Activated CD8-positive, alpha-beta T cell treated with anti-CD3 and anti-CD28 coated beads, Interleukin-2, amount 10 ng/mL, durations not matched to agents 7 days and 5 days (primary cell): Measurements from ENCODE around the gene SF3B3. TPM values are rescaled to one million over a fixed set of nuclear protein-coding genes. Genes with fewer than 3 reads are reported as not detected.

Experiments
- ATAC-seq: fragments of 150-1000 bp; cut with Tn5 transposase; one replicate; pipeline ENCODE4 v1.10.0; 2021; ENCODE audit warnings: moderate library complexity
- CTCF ChIA-PET: fragments of 350-600 bp; sonication (Branson Sonifier 250); formaldehyde crosslinking; loops from one replicate; lab custom pipeline; 2021; ENCODE audit warnings: antibody characterized with exemption; lab: Charles Lee
- POLR2A ChIA-PET: fragments of 350-600 bp; sonication (Branson Sonifier 250); formaldehyde crosslinking; loops from one replicate; lab custom pipeline; 2021; ENCODE audit warnings: antibody characterized with exemption; lab: Charles Lee
- DNase-seq: peaks from one replicate; pipeline ENCODE4 v3.0.0-alpha.2; 2020
- H3K27ac Mint-ChIP-seq: one replicate; pipeline ENCODE4 v1.8.0; 2021; ENCODE audit warnings: mild to moderate bottlenecking, mixed read lengths
- H3K27me3 Mint-ChIP-seq: one replicate; pipeline ENCODE4 v1.8.0; 2021; ENCODE audit warnings: low read depth, mixed read lengths
- H3K36me3 Mint-ChIP-seq: one replicate; pipeline ENCODE4 v1.8.0; 2021; ENCODE audit warnings: low read depth, mixed read lengths
- H3K4me1 Mint-ChIP-seq: one replicate; pipeline ENCODE4 v1.8.0; 2021; ENCODE audit warnings: low read depth, mixed read lengths
- H3K4me3 Mint-ChIP-seq: one replicate; pipeline ENCODE4 v1.8.0; 2021; ENCODE audit warnings: mild to moderate bottlenecking, mixed read lengths
- H3K9me3 Mint-ChIP-seq: one replicate; pipeline ENCODE4 v1.8.0; 2022; ENCODE audit warnings: mixed read lengths; ENCODE audit not compliant: insufficient read depth
- total RNA-seq, 2 experiments: library from RNA; stranded (reverse); gene quantifications; one replicate each; pipeline ENCODE4 v1.2.3, GENCODE V29; 2021

Gene SF3B3
- total RNA-seq, result 100 to 1,000 TPM; 399 to 420 TPM

DNA sequence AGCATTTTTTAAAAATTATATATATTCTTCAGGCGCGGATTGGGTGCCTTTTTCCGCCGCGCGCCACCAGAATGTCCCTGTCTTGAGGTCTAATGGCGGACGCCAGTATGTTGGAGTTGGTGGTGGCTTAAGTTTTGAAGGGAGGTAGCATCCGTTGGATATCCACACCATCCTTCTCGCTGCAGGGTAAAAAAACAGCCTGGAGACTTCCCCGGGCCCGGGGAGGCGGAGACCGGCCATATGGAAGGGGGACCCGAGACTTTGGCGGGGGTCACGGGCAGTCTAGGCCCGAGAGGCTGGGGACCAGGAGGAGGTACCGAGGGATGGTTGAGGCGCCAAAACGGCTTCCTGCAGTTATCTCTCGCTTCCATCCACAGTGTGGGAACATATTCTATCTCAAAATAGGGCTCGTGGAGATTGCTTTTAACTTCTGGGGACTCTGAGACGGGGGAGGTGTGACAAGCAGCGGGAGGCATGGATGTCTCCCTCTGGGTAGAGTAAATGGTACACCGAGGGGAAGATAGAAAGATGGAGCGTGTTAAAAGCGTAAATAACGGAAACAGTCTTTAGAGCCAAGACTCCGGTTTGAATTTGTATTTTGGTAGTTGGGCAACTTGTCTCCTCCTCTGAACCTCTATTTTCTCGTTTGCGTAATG is at the start of gene SF3B3:
SF3B3 (plus strand) TSS at position 74 of the 656 bp plus-strand sequence. CDS start 2,841 bp downstream, outside the sequence.
- ATAC-seq (peak; percentile 63), DNase-seq (peak; percentile 80)
- ChIA-PET POLR2A (interaction anchor here (0.8 to 3.2 kb wide), 10 partner anchors 14 to 273 kb away, joined by 3 to 21 read pairs (median 12); partner anchors contain the start of genes AARS1 and DDX19A), CTCF (interaction anchor here (1.0 to 5.0 kb wide), 12 partner anchors 10 to 273 kb away, joined by 3 to 50 read pairs (median 4); partner anchors contain the start of genes DDX19A and EXOSC6)
- no peaks in the 10 kb centered on the region for H3K9me3 Mint-ChIP-seq
- peak within 1 kb of the TSS; percentile 99 for H3K27ac Mint-ChIP-seq
- H3K4me1 Mint-ChIP-seq, result peaks cover 54% of the 10 kb centered on the region
- H3K27me3 Mint-ChIP-seq, result no peaks in the 10 kb centered on the region
- H3K36me3 Mint-ChIP-seq, result peaks cover 64% of the 10 kb centered on the region
- peak within 1 kb of the TSS; percentile 98 for H3K4me3 Mint-ChIP-seq

DNA sequence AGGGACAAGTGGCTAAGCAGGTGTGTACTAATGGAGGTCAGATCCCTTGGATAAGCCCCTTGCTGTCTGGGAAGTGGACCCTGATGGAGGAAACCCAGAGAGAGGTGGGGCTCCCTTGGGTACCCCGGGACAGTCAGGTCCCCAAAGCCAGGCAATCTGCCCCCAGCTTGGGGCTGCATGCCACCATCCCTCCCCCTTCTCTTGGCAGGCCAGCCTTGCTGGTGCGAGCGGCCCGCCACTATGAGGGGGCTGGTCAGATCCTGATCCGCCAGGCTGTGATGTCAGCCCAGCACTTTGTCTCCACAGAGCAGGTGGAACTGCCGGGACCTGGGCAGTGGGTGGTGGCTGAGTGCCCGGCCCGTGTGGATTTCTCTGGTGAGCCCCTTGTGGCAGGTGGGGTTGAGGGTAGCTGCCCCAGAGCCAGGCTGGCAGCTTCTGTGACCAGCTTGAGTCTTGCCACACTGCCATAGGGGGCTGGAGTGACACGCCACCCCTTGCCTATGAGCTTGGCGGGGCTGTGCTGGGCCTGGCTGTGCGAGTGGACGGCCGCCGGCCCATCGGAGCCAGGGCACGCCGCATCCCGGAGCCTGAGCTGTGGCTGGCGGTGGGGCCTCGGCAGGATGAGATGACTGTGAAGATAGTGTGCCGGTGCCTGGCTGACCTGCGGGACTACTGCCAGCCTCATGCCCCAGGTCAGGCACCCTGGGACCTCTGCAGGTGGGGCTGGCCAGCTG is 49.1 kb upstream of the SF3B3 start:
- CTCF ChIA-PET, result interaction anchor here (0.7 to 2.2 kb wide), 5 partner anchors 80 to 129 kb away, joined by 3 to 7 read pairs (median 3); no protein-coding TSS in a partner anchor
- Mint-ChIP-seq H3K27ac (no peak overlapping the region), H3K27me3 (no peaks in the 10 kb centered on the region), H3K9me3 (no peaks in the 10 kb centered on the region), H3K36me3 (peaks cover 5% of the 10 kb centered on the region), H3K4me3 (no peak overlapping the region), H3K4me1 (peaks cover 27% of the 10 kb centered on the region)
- POLR2A ChIA-PET, result interaction anchor here (0.9 kb wide), 1 partner anchor 99 kb away, joined by 3 read pairs; no protein-coding TSS in a partner anchor
- DNase-seq (no peak), ATAC-seq (no peak)

DNA sequence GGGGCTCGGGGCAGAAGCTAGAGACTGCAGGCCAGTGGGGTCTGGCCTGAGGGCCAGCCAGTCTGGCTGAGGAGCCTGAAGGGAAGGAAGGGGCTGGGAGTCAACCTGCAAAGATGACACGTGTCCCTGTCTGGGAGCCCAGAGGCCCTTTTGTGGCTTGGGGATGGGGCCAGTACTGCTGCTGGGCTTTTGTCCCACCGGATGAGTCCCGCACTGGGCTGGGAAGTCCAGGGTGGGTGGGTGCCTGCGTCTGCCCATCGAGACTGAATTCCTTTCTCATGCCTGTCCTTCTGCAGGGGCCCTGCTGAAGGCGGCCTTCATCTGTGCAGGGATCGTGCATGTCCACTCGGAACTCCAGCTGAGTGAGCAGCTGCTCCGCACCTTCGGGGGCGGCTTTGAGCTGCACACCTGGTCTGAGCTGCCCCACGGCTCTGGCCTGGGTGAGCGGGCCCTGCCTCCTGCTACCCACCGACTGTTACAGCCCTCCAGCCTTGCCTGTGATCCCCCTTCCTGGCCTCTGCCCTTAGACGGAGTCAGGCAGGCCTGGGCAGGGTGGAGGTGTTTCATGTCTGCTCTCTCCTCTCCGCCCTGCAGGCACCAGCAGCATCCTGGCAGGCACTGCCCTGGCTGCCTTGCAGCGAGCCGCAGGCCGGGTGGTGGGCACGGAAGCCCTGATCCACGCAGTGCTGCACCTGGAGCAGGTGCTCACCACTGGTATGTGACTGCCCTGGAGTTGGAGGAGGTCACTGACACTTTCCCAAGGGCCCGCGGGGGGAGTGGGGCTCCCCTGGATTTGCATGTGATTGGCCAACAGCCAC is 48.4 kb upstream of the SF3B3 start:
- peaks cover 5% of the 10 kb centered on the region for H3K36me3 Mint-ChIP-seq
- peak overlapping the region; percentile 34 for H3K27ac Mint-ChIP-seq
- ATAC-seq (no peak), DNase-seq (no peak)
- peaks cover 27% of the 10 kb centered on the region for H3K4me1 Mint-ChIP-seq
- ChIA-PET POLR2A (interaction anchor here (0.9 kb wide), 1 partner anchor 100 kb away, joined by 3 read pairs; no protein-coding TSS in a partner anchor), CTCF (interaction anchor here (0.7 to 2.2 kb wide), 3 partner anchors 81 to 105 kb away, joined by 3 to 7 read pairs (median 4); no protein-coding TSS in a partner anchor)
- H3K4me3 Mint-ChIP-seq, result no peak overlapping the region
- H3K27me3 Mint-ChIP-seq, result no peaks in the 10 kb centered on the region
- no peaks in the 10 kb centered on the region for H3K9me3 Mint-ChIP-seq

DNA sequence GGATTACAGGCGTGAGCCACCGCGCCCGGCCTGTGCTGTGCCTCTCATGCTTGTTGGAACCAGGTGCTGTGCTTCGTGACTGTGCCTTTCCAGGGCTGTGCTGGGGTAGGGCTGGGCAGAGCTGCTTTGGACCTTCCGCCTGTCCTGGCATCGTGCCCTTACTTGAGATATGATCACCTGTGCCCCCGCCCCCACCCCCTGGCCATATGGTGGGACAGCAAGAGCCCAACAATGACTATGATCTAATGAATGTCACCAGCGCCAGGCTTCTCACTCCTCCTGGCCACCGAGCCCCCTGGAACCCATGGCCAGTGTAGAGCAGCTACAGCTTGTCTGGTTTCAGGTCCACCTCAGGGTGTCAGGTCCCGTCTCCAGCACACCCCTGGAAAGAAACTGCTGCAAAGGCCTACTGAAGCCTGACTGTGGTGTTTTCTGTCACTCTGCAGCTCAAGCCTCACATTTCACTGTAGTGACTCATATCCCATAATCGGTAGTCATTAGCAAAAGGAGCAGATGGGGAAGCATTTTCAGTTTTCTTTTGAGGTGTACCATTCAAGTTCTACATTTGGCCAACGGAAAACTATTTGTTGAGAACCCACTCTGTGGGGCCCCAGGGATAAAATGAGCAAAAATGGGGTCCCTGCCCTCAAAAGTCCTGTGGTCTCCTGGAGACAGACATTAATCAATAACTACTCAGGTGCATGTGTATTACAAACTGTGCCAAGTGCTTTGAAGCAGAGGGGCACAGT is 47.2 kb upstream of the SF3B3 start:
- ChIA-PET POLR2A (interaction anchor here (1.2 to 1.9 kb wide), 2 partner anchors 47 to 97 kb away, joined by 3 to 6 read pairs; partner anchors contain the start of gene COG4), CTCF (interaction anchor here (0.7 to 1.2 kb wide), 4 partner anchors 8 to 106 kb away, joined by 3 to 5 read pairs (median 3); no protein-coding TSS in a partner anchor)
- peaks cover 27% of the 10 kb centered on the region for H3K4me1 Mint-ChIP-seq
- peak; percentile 64 for ATAC-seq
- peak; percentile 51 for DNase-seq
- H3K27me3 Mint-ChIP-seq, result no peaks in the 10 kb centered on the region
- H3K9me3 Mint-ChIP-seq, result no peaks in the 10 kb centered on the region
- no peak overlapping the region for H3K4me3 Mint-ChIP-seq
- H3K36me3 Mint-ChIP-seq, result peaks cover 12% of the 10 kb centered on the region
- peak overlapping the region; percentile 79 for H3K27ac Mint-ChIP-seq

DNA sequence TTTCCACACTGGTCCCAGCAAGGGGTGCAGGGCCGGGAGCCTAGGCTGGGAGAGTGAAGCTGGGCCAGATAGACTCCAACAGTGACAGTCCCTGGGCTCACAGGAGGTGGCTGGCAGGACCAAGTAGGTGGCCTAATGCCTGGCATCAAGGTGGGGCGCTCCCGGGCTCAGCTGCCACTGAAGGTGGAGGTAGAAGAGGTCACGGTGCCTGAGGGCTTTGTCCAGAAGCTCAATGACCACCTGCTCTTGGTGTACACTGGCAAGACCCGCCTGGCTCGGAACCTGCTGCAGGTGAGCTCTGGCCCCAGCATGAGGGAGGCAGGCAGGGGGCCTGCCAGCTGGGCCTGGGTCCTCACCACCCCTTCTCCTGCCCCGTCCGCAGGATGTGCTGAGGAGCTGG is 45.4 kb upstream of the SF3B3 start:
- Mint-ChIP-seq H3K4me1 (peaks cover 27% of the 10 kb centered on the region), H3K36me3 (peaks cover 12% of the 10 kb centered on the region), H3K4me3 (no peak overlapping the region), H3K27me3 (no peaks in the 10 kb centered on the region), H3K9me3 (no peaks in the 10 kb centered on the region), H3K27ac (peak overlapping the region; percentile 25)
- ChIA-PET POLR2A (interaction anchor here (1.1 to 3.7 kb wide), 3 partner anchors 11 to 124 kb away, joined by 3 to 14 read pairs (median 3); no protein-coding TSS in a partner anchor), CTCF (interaction anchor here (0.7 to 1.8 kb wide), 4 partner anchors 31 to 175 kb away, joined by 3 to 4 read pairs (median 4); no protein-coding TSS in a partner anchor)
- ATAC-seq (no peak), DNase-seq (no peak)

DNA sequence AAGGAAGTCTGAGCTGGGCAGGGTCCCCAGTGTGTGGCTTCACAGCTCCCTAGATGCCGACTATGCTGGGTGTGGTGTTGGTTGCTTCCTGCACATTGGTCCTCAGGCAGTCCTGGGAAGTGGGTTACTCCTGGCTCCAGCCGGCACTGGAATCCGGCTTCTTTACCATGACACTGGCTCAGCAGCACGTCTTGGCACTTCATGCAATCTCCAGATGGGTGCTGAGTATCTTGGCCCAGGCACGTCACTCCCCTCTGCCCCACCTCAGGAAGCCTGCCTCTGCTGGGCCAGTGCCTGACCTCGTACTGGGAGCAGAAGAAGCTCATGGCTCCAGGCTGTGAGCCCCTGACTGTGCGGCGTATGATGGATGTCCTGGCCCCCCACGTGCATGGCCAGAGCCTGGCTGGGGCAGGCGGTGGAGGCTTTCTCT is 44.7 kb upstream of the SF3B3 start:
- peaks cover 16% of the 10 kb centered on the region for H3K36me3 Mint-ChIP-seq
- peaks cover 27% of the 10 kb centered on the region for H3K4me1 Mint-ChIP-seq
- CTCF ChIA-PET, result interaction anchor here (0.7 to 1.8 kb wide), 3 partner anchors 30 to 111 kb away, joined by 3 to 4 read pairs (median 4); no protein-coding TSS in a partner anchor
- no peak overlapping the region for H3K4me3 Mint-ChIP-seq
- ATAC-seq (no peak), DNase-seq (no peak)
- POLR2A ChIA-PET, result interaction anchor here (1.1 to 3.7 kb wide), 4 partner anchors 10 to 132 kb away, joined by 3 to 14 read pairs (median 3); partner anchors contain the start of gene DDX19A
- no peaks in the 10 kb centered on the region for H3K27me3 Mint-ChIP-seq
- no peak overlapping the region for H3K27ac Mint-ChIP-seq
- H3K9me3 Mint-ChIP-seq, result no peaks in the 10 kb centered on the region

DNA sequence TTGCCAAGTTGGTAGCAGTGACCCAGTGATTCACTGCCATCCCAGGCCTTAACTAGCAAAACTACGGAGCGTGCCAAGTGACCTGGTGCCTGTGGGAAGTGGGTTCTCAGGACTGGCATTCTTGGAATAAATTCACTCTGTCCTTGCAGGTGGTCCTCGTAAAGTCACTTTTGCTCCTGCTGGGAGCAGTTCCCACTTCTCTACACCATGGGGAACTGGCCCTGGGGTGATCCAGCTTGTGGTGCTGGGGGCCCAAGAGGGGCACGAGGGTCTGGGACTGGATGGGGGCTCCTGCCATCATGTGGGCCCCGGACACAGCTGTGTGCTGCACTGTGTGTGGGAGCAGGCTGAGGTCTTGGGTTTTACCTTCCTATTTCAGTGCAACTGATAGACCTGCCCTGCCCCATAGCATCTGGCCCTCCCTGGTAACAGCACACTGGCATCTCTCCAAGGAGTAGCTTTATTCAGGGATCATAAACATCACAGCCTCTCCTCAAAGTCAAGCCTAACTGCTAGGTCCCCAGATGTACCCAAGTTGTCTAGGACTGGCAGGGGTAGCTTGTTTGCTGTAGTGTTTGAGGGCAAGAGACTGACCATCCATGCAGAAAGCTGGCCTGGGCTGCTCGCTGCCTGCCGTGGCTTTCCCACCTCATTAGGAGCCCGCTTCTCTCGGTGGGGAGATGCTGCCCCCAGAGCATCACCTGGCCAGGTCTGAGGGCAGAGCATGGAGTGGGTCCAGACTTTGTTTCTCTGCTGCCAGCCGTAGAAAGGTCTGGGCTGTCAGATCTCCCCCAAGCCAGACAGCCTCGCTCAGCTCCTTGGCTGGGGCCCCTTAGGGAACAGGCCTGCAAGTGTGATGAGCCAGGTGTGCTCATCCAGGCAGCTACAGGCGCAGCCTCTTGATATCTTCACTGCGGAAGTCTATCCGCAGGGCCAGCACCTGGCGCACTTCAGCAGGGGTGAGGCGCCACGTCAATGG is 43.2 kb upstream of the SF3B3 start:
- ATAC-seq (no peak), DNase-seq (no peak)
- H3K9me3 Mint-ChIP-seq, result no peaks in the 10 kb centered on the region
- H3K27ac Mint-ChIP-seq, result no peak overlapping the region
- ChIA-PET POLR2A (interaction anchor here (0.7 to 3.7 kb wide), 4 partner anchors 9 to 181 kb away, joined by 3 to 14 read pairs (median 3); partner anchors contain the start of gene DDX19A), CTCF (interaction anchor here (1.0 kb wide), 1 partner anchor 29 kb away, joined by 3 read pairs; no protein-coding TSS in a partner anchor)
- no peak overlapping the region for H3K4me3 Mint-ChIP-seq
- no peaks in the 10 kb centered on the region for H3K27me3 Mint-ChIP-seq
- H3K4me1 Mint-ChIP-seq, result peaks cover 27% of the 10 kb centered on the region
- peaks cover 21% of the 10 kb centered on the region for H3K36me3 Mint-ChIP-seq

DNA sequence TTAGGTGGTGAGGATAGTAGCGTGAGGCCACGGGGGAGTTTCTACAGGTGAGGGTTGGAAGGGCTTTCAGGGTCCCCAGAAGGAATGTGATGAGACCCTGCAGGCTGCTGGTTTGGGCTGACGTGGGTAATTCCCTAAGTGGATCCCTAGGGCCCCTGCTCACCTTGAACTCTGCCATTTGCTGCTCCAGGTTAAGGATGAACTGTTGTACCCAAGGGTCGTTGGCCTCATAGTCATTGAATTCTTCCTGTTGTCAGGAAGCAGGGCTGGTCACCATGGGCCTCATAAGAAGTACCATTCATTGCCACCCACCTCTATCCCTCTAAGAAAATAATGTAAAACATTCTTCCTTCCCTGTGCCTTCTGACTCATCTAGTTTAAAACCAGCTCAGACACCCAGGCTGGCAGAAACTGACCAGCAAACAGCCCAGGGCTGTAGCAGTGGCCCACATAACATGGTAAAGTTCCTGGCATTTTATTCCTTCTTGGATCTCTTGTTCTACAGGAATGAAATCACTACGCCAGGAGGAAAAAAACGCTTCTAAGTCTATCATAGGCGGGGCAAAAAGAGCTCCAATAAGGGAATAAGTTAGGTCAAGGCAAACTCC is 41.6 kb upstream of the SF3B3 start:
- Mint-ChIP-seq H3K36me3 (peaks cover 24% of the 10 kb centered on the region), H3K4me1 (peaks cover 15% of the 10 kb centered on the region), H3K9me3 (no peaks in the 10 kb centered on the region), H3K27ac (peak overlapping the region; percentile 18), H3K4me3 (no peak overlapping the region), H3K27me3 (no peaks in the 10 kb centered on the region)
- CTCF ChIA-PET, result no interaction called here
- POLR2A ChIA-PET, result no interaction called here
- ATAC-seq (no peak), DNase-seq (no peak)

DNA sequence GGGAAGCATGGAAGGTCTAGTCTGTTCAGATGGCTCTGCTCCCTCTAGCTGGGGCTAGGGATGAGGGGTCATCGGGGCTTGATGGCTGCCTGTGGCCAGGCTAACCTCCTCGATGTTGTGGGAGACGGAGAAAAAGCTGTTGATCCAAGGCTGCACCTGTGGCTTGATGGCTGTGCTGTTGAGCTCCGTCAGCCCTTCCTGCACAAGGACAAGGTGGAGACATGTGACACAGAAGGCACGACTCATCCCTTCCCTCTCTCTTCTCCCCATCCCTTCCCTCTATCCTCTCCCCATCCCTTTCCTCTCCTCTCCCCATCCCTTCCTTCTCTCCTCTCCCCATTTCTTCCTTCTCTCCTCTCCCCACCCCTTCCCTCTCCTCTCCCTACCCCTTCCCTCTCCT is 41.0 kb upstream of the SF3B3 start:
- no peak for DNase-seq
- CTCF ChIA-PET, result no interaction called here
- Mint-ChIP-seq H3K4me1 (peaks cover 12% of the 10 kb centered on the region), H3K4me3 (no peak overlapping the region), H3K9me3 (no peaks in the 10 kb centered on the region), H3K27ac (no peak overlapping the region), H3K27me3 (no peaks in the 10 kb centered on the region), H3K36me3 (peaks cover 21% of the 10 kb centered on the region)
- no peak for ATAC-seq
- POLR2A ChIA-PET, result no interaction called here
